Ovary (tissue), 9 donors: Measurements from ENCODE around the gene GAB3. TPM values are rescaled to one million over a fixed set of nuclear protein-coding genes. Genes with fewer than 3 reads are reported as not detected.

Experiments used
- DNase-seq, 5 donors: peaks; one replicate each; pipeline ENCODE4 v3.0.0-alpha.2; 2019 to 2020
- H3K27ac ChIP-seq, 2 donors: fragments of 200-600 bp; one replicate each; pipeline versions ENCODE4 v1.5.1 to v1.8.0; 2019 to 2022
- H3K27me3 ChIP-seq: fragments of 200-600 bp; one replicate; pipeline ENCODE4 v1.8.0; 2022
- H3K36me3 ChIP-seq: fragments of 200-600 bp; sonication (generic); one replicate; pipeline ENCODE4 v1.5.1; 2019
- H3K4me1 ChIP-seq: one replicate; pipeline ENCODE4 v1.8.1; 2013; ENCODE audit warnings: mild to moderate bottlenecking, moderate library complexity; ENCODE audit not compliant: insufficient read depth
- H3K4me3 ChIP-seq: fragments of 200-600 bp; sonication (generic); one replicate; pipeline ENCODE4 v1.5.1; 2017
- H3K9me3 ChIP-seq, 2 donors: fragments of 200-600 bp in 1 of 2; sonication (generic) in 1 of 2; one replicate each; pipeline versions ENCODE4 v1.5.1 to v1.8.1; 2013 to 2019; ENCODE audit warnings: mild to moderate bottlenecking in 1 of 2, moderate library complexity in 1 of 2
- CTCF ChIP-seq, 3 donors: fragments of 450-650 bp in 2 of 3; fragments of 200-600 bp in 1 of 3; IDR thresholded peaks; one replicate each; pipeline versions ENCODE4 v1.5.1 to v1.8.0; 2016 to 2022; ENCODE audit warnings: antibody characterized with exemption in 3 of 3, mild to moderate bottlenecking in 1 of 3
- EP300 ChIP-seq: sonication (generic); formaldehyde crosslinking; IDR thresholded peaks from one replicate; pipeline ENCODE4 v1.6.1; 2017; ENCODE audit warnings: antibody characterized with exemption
- POLR2A ChIP-seq: fragments of 450-650 bp; IDR thresholded peaks from one replicate; pipeline ENCODE4 v1.6.1; 2017; ENCODE audit warnings: antibody characterized with exemption, mild to moderate bottlenecking, moderate library complexity
- WGBS, 3 donors: extraction: QIAGEN DNeasy Blood & Tissue Kit in 1 of 3; methylation state at CpG; one replicate each; pipeline versions ENCODE4 v1.1.5 to v1.1.7; 2013 to 2017; 5-methylcytosine and 5-hydroxymethylcytosine counted together
- intact Hi-C, 4 donors: fragments of 100-400 bp; cut with DNase I; formaldehyde crosslinking; loops; one replicate each; pipeline versions ENCODE4 v1.11.0 to v1.15.1; 2022 to 2023
- polyA plus RNA-seq, 2 donors: library from polyadenylated mRNA; stranded (reverse); fragments of 200-250 nt in 1 of 2; fragments of 350-450 nt in 1 of 2; fragmentation: Illumina TruSeq in 1 of 2; extraction: RNeasy Lipid Tissue Mini Kit (QIAGEN cat#74804) in 1 of 2; gene quantifications; one replicate each; pipeline ENCODE4 v1.2.3, GENCODE V29; 2013 to 2014
- total RNA-seq, 7 donors: library from RNA; depleted of rRNA in 2 of 7; stranded (reverse); fragments of >200 nt in 2 of 7; fragmentation: NEBNext Ultra II Directional in 3 of 7; extraction: Animal tissue kit (Norgen Biotek cat#: 25700) in 3 of 7; gene quantifications; one replicate each; pipeline versions ENCODE4 v1.1.0 to v1.2.4, GENCODE V29; 2016 to 2023
- donor health status: DM: no; HTN: no; CAD: no; lungs with moderate emphysema.
- donor health status: DM: no; HTN: no; CAD: no.
- donor health status: Bipolar disorder and iron deficiency.
- donor health status: DM: yes; HTN: yes; CAD: no.
- donor health status: DM: no; HTN: no; CAD: no.
- donor health status: DM: yes; HTN: yes; CAD: no.

Gene GAB3
- total and polyA plus RNA-seq, 9 donors = 0.68 to 4.0 (median 1.1) TPM

DNA sequence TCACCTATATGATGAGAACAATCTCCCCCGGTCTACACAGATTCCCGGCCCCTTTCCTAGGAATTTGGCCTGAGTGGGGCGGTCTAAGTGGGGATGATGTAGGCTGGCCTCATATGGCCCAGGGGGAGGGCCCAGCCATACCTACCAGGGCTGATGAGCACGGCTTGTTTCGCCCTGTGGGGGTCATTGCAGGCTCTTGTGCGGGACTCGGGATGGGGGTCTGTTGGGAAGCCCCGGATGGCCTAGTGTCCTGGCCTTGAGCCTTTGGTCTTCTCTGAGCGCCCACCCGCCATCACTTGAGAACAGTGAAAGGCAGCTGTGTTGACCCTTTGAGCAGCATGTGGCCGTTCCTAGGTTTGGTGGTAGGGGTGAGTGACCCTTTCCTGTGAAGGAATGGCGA, 92.7 kb downstream of the GAB3 start:
- no peak for TF ChIP-seq EP300
- TF ChIP-seq CTCF (IDR thresholded peaks at IDR 0.05) = no peak
- H3K9me3 ChIP-seq = no peaks in the 10 kb centered on the region
- H3K36me3 ChIP-seq = no peaks in the 10 kb centered on the region
- WGBS, 3 donors = 87 to 90% (median 89%) methylated on average over 12 of the region's 12 CpGs
- no peaks in the 10 kb centered on the region for H3K27me3 ChIP-seq
- intact Hi-C loops = no loop called here
- no peak overlapping the region for H3K27ac ChIP-seq
- no peak for DNase-seq
- no peak overlapping the region for H3K4me3 ChIP-seq
- H3K4me1 ChIP-seq = no peaks in the 10 kb centered on the region

GRCh38 chrX:154657226-154657805, 93.6 kb downstream of the GAB3 start:
- intact Hi-C loops = no loop called here
- WGBS, 3 donors = 84 to 91% (median 88%) methylated on average over 15 of the region's 15 CpGs

DNA sequence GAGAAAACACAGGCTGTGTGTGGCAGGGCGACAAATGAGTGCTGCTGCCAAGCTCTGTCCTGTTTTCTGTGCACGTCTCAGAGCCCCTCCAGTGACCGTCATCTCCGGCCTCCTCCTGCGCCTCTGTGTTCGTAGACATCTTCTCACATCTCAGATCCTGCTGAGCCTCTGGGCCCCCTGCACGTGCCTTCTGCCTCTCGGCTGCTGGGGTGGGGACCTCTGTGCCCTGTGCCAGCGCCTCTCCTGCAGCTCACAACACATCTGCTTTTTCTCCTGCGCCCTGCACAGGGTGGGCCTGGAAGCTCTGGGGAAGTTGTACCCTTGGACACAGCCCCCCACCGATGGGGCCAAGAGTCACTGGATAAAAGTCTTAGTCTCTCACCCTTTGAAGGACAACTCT, 95.1 kb downstream of the GAB3 start:
- intact Hi-C loops = no loop called here
- Histone ChIP-seq H3K4me3 (no peak overlapping the region), H3K27ac (no peak overlapping the region), H3K4me1 (no peaks in the 10 kb centered on the region), H3K9me3 (no peaks in the 10 kb centered on the region), H3K27me3 (no peaks in the 10 kb centered on the region), H3K36me3 (no peaks in the 10 kb centered on the region)
- no peak for TF ChIP-seq CTCF (IDR thresholded peaks at IDR 0.05)
- no peak for TF ChIP-seq EP300
- no peak for TF ChIP-seq POLR2A
- 74 to 80% (median 79%) methylated on average over 11 of the region's 11 CpGs for WGBS, 3 donors
- DNase-seq = no peak

More at GRCh38 chrX:154657226-154657805, 93.6 kb downstream of the GAB3 start:
- Histone ChIP-seq H3K27me3 (no peaks in the 10 kb centered on the region), H3K27ac (no peak overlapping the region), H3K4me3 (no peak overlapping the region), H3K9me3 (no peaks in the 10 kb centered on the region), H3K4me1 (no peaks in the 10 kb centered on the region), H3K36me3 (no peaks in the 10 kb centered on the region)
- DNase-seq = no peak
- no peak for TF ChIP-seq CTCF (IDR thresholded peaks at IDR 0.05)
- TF ChIP-seq POLR2A = no peak
- no peak for TF ChIP-seq EP300

DNA sequence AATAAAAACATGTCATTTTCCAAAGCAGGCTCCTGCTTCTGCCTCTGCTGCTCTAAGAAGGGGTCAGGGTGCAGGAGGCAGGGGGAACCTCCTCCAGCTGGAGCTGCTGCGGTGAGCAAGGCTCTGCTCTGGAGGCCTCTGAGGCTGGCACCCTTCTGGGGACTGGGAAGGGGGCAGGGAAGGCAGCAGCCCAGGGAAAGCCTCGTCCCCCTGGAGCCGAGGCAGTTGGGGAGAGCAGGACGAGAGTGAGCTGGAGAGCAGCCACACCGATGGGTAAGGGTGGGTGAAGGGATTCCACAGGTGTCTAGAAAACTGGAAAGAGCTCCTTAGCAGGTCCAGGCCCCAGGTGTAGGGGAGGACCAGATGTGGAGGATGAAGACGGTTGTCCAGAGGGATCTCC, 95.5 kb downstream of the GAB3 start:
- no peak overlapping the region for H3K4me3 ChIP-seq
- TF ChIP-seq EP300 (no peak), POLR2A (no peak), CTCF (IDR thresholded peaks at IDR 0.05) (no peak)
- H3K27ac ChIP-seq = no peak overlapping the region
- DNase-seq = no peak
- intact Hi-C loops = no loop called here
- no peaks in the 10 kb centered on the region for H3K36me3 ChIP-seq
- no peaks in the 10 kb centered on the region for H3K4me1 ChIP-seq
- no peaks in the 10 kb centered on the region for H3K27me3 ChIP-seq
- 61 to 75% (median 68%) methylated on average over 6 of the region's 6 CpGs for WGBS, 3 donors
- no peaks in the 10 kb centered on the region for H3K9me3 ChIP-seq
